Neural cell (in vitro differentiated cells): ENCODE results near the gene MAPK10. TPM values are rescaled to one million over a fixed set of nuclear protein-coding genes. Genes with fewer than 3 reads are reported as not detected.
A peak's percentile ranks its signal among the peaks of the same experiment; 100 is the strongest.

Source experiments
- H2AFZ ChIP-seq: fragments of 200-600, 300-800 bp; sonication (generic), shearing (Covaris generic); 2 replicates; pipeline ENCODE4 v1.6.0; 2014; ENCODE audit warnings: low read depth, mild to moderate bottlenecking, antibody characterized with exemption, low read length, moderate library complexity
- H3F3A ChIP-seq: fragments of 200-600 bp; shearing (Covaris generic); 2 replicates; pipeline ENCODE4 v1.6.1; 2016; ENCODE audit warnings: mild to moderate bottlenecking, moderate library complexity, mixed read lengths, antibody characterized with exemption, low read length; ENCODE audit not compliant: insufficient read depth, poor library complexity, severe bottlenecking
- H3K27ac ChIP-seq: fragments of 200-600, 300-800 bp; sonication (generic), shearing (Covaris generic); 2 replicates; pipeline ENCODE4 v1.5.1; 2014; ENCODE audit warnings: mild to moderate bottlenecking, low read length, moderate library complexity
- H3K27me3 ChIP-seq: fragments of 300-800, 200-600 bp; sonication (generic), shearing (Covaris generic); 2 replicates; pipeline ENCODE4 v1.6.0; 2014; ENCODE audit warnings: mild to moderate bottlenecking, low read depth, low read length, moderate library complexity; ENCODE audit not compliant: insufficient read depth
- H3K36me3 ChIP-seq: fragments of 300-800, 200-600 bp; sonication (generic), shearing (Covaris generic); 2 replicates; pipeline ENCODE4 v1.5.1; 2014; ENCODE audit warnings: mild to moderate bottlenecking, antibody characterized with exemption, low read length, moderate library complexity; ENCODE audit not compliant: insufficient read depth
- H3K4me2 ChIP-seq: fragments of 300-800, 200-600 bp; sonication (generic), shearing (Covaris generic); 2 replicates; pipeline ENCODE4 v1.6.0; 2014; ENCODE audit warnings: mild to moderate bottlenecking, low read length
- H3K4me3 ChIP-seq: fragments of 300-800, 200-600 bp; sonication (generic), shearing (Covaris generic); 2 replicates; pipeline ENCODE4 v1.5.1; 2014; ENCODE audit warnings: mild to moderate bottlenecking, low read length, moderate library complexity
- H3K79me2 ChIP-seq: fragments of 200-600 bp; shearing (Covaris generic); replicated peaks from 2 replicates; pipeline ENCODE4 v1.6.0; 2014; ENCODE audit warnings: mild to moderate bottlenecking, low read length, moderate library complexity; ENCODE audit not compliant: insufficient read depth
- H3K9ac ChIP-seq: fragments of 300-800, 200-600 bp; sonication (generic), shearing (Covaris generic); 2 replicates; pipeline ENCODE4 v1.6.1; 2016; ENCODE audit warnings: mild to moderate bottlenecking, low read length, mixed read lengths
- H3K9me2 ChIP-seq: fragments of 200-600 bp; shearing (Covaris generic); 2 replicates; pipeline ENCODE4 v1.6.1; 2016; ENCODE audit warnings: mild to moderate bottlenecking, low read length, mixed read lengths; ENCODE audit not compliant: insufficient read depth
- H3K9me3 ChIP-seq: fragments of 200-600, 300-800 bp; sonication (generic), shearing (Covaris generic); 2 replicates; pipeline ENCODE4 v1.6.1; 2016; ENCODE audit warnings: mild to moderate bottlenecking, mixed run types, low read length, moderate library complexity, mixed read lengths
- H4K20me1 ChIP-seq: fragments of 200-600 bp; shearing (Covaris generic); 2 replicates; pipeline ENCODE4 v1.6.1; 2016; ENCODE audit warnings: mild to moderate bottlenecking, mixed run types; ENCODE audit not compliant: insufficient read depth
- CTCF ChIP-seq: fragments of 450-650 bp; IDR thresholded peaks from 2 replicates; pipeline ENCODE4 v1.5.1; 2014; ENCODE audit warnings: antibody characterized with exemption, mild to moderate bottlenecking, moderate library complexity; ENCODE audit not compliant: poor library complexity, severe bottlenecking
- EP300 ChIP-seq: fragments of 450-650 bp; conservative IDR thresholded peaks from 2 replicates; pipeline ENCODE4 v1.6.1; 2014; ENCODE audit warnings: antibody characterized with exemption, mild to moderate bottlenecking, moderate library complexity; ENCODE audit not compliant: poor library complexity, severe bottlenecking
- EZH2 ChIP-seq: fragments of 200-600, 300-800 bp; shearing (Covaris generic), sonication (generic); IDR thresholded peaks from 2 replicates; pipeline ENCODE4 v1.6.1; 2014; ENCODE audit warnings: antibody characterized with exemption, low read length, borderline replicate concordance, mild to moderate bottlenecking; ENCODE audit not compliant: insufficient read depth, poor library complexity, severe bottlenecking
- MXI1 ChIP-seq: fragments of 450-650 bp; conservative IDR thresholded peaks from 2 replicates; pipeline ENCODE4 v1.6.1; 2014; ENCODE audit warnings: antibody characterized with exemption, mild to moderate bottlenecking; ENCODE audit not compliant: poor library complexity, severe bottlenecking
- POLR2AphosphoS5 ChIP-seq: IDR thresholded peaks from 2 replicates; pipeline ENCODE4 v1.6.1; 2012
- RAD21 ChIP-seq: fragments of 450-650 bp; conservative IDR thresholded peaks from 2 replicates; pipeline ENCODE4 v1.6.1; 2014; ENCODE audit warnings: antibody characterized with exemption, mild to moderate bottlenecking, moderate library complexity
- REST ChIP-seq: IDR thresholded peaks from 2 replicates; pipeline ENCODE4 v1.6.1; 2012; ENCODE audit warnings: borderline replicate concordance
- SMC3 ChIP-seq: fragments of 450-650 bp; conservative IDR thresholded peaks from 2 replicates; pipeline ENCODE4 v1.6.1; 2014; ENCODE audit warnings: antibody characterized with exemption, mild to moderate bottlenecking, moderate library complexity; ENCODE audit not compliant: poor library complexity
- TAF1 ChIP-seq: IDR thresholded peaks from 2 replicates; pipeline ENCODE4 v1.6.1; 2012; ENCODE audit warnings: low read depth
- polyA plus RNA-seq: library from polyadenylated mRNA; depleted of rRNA; stranded (reverse); fragments of >200 nt; gene quantifications from 2 replicates; pipeline ENCODE4 v1.2.3, GENCODE V29; 2014

The MAPK10 gene
- polyA plus RNA-seq, 1 donor from 2014 or later, result 91.9 TPM

GRCh38 chr4:86118711-86119110 is 241.1 kb downstream of the MAPK10 start:
- TF ChIP-seq RAD21 (no peak), EZH2 (no peak), MXI1 (no peak), REST (no peak), TAF1 (no peak), EP300 (no peak), SMC3 (no peak), POLR2AphosphoS5 (no peak), CTCF (no peak)
- Histone ChIP-seq H3K27ac (no peak overlapping the region), H4K20me1 (no peaks in the 10 kb centered on the region), H3K9me3 (no peaks in the 10 kb centered on the region), H3K9me2 (no peaks in the 10 kb centered on the region), H3K9ac (no peak overlapping the region), H3K27me3 (no peaks in the 10 kb centered on the region), H2AFZ (no peak overlapping the region), H3F3A (no peaks in the 10 kb centered on the region), H3K4me3 (no peak overlapping the region), H3K4me2 (no peak overlapping the region), H3K36me3 (no peaks in the 10 kb centered on the region), H3K79me2 (peaks cover 3% of the 10 kb centered on the region)

GRCh38 chr4:86117705-86118302 is 242.0 kb downstream of the MAPK10 start:
- Histone ChIP-seq H4K20me1 (no peaks in the 10 kb centered on the region), H3K9me3 (no peaks in the 10 kb centered on the region), H3K9ac (no peak overlapping the region), H3K4me2 (no peak overlapping the region), H2AFZ (no peak overlapping the region), H3K9me2 (no peaks in the 10 kb centered on the region), H3F3A (no peaks in the 10 kb centered on the region), H3K27ac (peak overlapping the region; percentile 12), H3K27me3 (no peaks in the 10 kb centered on the region), H3K4me3 (no peak overlapping the region), H3K79me2 (peaks cover 3% of the 10 kb centered on the region), H3K36me3 (no peaks in the 10 kb centered on the region)
- TF ChIP-seq REST, result peak; percentile 37
- TF ChIP-seq CTCF, result no peak
